ENCODE measurements around the gene ITFG2.

DNA sequence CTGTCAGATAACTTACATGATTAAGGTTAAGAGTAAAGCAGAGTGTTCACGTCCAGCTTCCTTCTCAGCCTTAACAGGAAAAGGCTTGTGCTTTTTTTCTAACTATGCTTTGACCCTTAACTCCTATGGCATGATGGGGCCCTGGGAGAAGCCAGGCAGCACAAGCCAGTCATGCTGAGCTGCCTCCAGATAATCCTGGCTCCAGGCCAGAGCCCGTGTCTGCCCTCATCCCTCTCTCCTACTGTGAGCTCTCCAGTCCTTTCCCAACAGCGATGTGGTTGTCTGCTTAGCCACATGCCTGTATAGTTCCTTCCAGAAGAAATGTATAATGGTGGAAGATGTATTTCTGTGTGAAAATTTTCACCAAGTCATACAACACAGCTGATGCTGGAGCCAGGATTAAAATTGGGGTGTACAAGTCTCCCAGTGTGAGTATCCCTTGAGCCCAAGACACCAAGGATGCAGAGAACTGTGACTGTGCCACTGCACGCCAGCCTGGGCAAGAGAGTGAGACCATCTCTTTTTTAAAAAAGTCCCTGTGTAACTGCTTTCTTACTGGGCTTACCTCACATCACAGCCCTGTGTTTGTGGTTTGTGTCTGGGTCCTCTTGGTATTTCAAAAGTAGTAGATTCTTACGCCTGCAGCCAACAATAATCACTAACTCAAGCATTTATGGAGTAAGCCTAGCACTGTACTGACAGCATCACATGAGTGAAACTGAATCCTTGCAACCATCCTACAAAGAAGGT lies 7.9 kb upstream of the ITFG2 start:
- TF ChIP-seq, protein P1, sequence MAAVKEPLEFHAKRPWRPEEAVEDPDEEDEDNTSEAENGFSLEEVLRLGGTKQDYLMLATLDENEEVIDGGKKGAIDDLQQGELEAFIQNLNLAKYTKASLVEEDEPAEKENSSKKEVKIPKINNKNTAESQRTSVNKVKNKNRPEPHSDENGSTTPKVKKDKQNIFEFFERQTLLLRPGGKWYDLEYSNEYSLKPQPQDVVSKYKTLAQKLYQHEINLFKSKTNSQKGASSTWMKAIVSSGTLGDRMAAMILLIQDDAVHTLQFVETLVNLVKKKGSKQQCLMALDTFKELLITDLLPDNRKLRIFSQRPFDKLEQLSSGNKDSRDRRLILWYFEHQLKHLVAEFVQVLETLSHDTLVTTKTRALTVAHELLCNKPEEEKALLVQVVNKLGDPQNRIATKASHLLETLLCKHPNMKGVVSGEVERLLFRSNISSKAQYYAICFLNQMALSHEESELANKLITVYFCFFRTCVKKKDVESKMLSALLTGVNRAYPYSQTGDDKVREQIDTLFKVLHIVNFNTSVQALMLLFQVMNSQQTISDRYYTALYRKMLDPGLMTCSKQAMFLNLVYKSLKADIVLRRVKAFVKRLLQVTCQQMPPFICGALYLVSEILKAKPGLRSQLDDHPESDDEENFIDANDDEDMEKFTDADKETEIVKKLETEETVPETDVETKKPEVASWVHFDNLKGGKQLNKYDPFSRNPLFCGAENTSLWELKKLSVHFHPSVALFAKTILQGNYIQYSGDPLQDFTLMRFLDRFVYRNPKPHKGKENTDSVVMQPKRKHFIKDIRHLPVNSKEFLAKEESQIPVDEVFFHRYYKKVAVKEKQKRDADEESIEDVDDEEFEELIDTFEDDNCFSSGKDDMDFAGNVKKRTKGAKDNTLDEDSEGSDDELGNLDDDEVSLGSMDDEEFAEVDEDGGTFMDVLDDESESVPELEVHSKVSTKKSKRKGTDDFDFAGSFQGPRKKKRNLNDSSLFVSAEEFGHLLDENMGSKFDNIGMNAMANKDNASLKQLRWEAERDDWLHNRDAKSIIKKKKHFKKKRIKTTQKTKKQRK (IDR thresholded peaks at IDR 0.05; ENCODE audit: borderline replicate concordance, low read depth, low read length) = no peak
- TF ChIP-seq TAF1 (IDR thresholded peaks at IDR 0.05; ENCODE audit: control insufficient read depth, extremely low read depth, insufficient read depth, low read length, severe bottlenecking) (no peak), CBX8 (IDR thresholded peaks at IDR 0.05; ENCODE audit: borderline replicate concordance, extremely low read depth, low read depth, low read length, poor library complexity, severe bottlenecking) (no peak), BRF1 (IDR thresholded peaks at IDR 0.05; ENCODE audit: borderline replicate concordance, extremely low read depth, insufficient read length) (no peak), PHF21A (IDR thresholded peaks at IDR 0.05; ENCODE audit: borderline replicate concordance, low read depth) (no peak), FOSL1 (tag; conservative IDR thresholded peaks at IDR 0.05) (no peak), ETV6 (IDR thresholded peaks at IDR 0.05; ENCODE audit: borderline replicate concordance in 1 of 2, low read depth in 2 of 2, low read length in 1 of 2) (no peak), ETV6 (CRISPR knock-in tag; IDR thresholded peaks at IDR 0.05; ENCODE audit: borderline replicate concordance) (no peak), CEBPG (CRISPR knock-in tag; IDR thresholded peaks at IDR 0.05) (no peak), CEBPG (tag; conservative IDR thresholded peaks at IDR 0.05 in 1 of 2, IDR thresholded peaks at IDR 0.05 in 1 of 2) (no peak)
- TF ChIP-seq, protein P2, sequence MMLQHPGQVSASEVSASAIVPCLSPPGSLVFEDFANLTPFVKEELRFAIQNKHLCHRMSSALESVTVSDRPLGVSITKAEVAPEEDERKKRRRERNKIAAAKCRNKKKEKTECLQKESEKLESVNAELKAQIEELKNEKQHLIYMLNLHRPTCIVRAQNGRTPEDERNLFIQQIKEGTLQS (IDR thresholded peaks at IDR 0.05) = no peak
- TF ChIP-seq, protein P2 (CRISPR knock-in tag; conservative IDR thresholded peaks at IDR 0.05) = no peak
- TF ChIP-seq, protein P3, sequence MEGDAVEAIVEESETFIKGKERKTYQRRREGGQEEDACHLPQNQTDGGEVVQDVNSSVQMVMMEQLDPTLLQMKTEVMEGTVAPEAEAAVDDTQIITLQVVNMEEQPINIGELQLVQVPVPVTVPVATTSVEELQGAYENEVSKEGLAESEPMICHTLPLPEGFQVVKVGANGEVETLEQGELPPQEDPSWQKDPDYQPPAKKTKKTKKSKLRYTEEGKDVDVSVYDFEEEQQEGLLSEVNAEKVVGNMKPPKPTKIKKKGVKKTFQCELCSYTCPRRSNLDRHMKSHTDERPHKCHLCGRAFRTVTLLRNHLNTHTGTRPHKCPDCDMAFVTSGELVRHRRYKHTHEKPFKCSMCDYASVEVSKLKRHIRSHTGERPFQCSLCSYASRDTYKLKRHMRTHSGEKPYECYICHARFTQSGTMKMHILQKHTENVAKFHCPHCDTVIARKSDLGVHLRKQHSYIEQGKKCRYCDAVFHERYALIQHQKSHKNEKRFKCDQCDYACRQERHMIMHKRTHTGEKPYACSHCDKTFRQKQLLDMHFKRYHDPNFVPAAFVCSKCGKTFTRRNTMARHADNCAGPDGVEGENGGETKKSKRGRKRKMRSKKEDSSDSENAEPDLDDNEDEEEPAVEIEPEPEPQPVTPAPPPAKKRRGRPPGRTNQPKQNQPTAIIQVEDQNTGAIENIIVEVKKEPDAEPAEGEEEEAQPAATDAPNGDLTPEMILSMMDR (IDR thresholded peaks at IDR 0.05 in 2 of 3, conservative IDR thresholded peaks at IDR 0.05 in 1 of 3; ENCODE audit: insufficient read depth in 2 of 3, low read depth in 1 of 3, low read length in 3 of 3) = no peak

All from K562 (cell line).